Fibroblast of lung (primary cell): ENCODE measurements around the gene RREB1.

Source experiments
- EZH2 ChIP-seq: IDR thresholded peaks from 2 replicates; pipeline ENCODE4 v1.5.1; 2012; ENCODE audit warnings: low read length, control low read depth, mild to moderate bottlenecking; ENCODE audit errors: missing control alignments
- TF ChIP-seq, protein P1 (sequence below), 2 donors: IDR thresholded peaks in 1 of 2; conservative IDR thresholded peaks in 1 of 2; 1 replicate in 1 of 2; 2 replicates in 1 of 2; pipeline ENCODE4 v1.5.1; 2011 to 2012; ENCODE audit warnings: low read length in 2 of 2, control low read depth in 1 of 2, inconsistent platforms in 1 of 2, low read depth in 1 of 2, mild to moderate bottlenecking in 1 of 2

GRCh38 chr6:7062451-7063162 lies 45.2 kb upstream of the RREB1 start:
- TF ChIP-seq, protein P1, sequence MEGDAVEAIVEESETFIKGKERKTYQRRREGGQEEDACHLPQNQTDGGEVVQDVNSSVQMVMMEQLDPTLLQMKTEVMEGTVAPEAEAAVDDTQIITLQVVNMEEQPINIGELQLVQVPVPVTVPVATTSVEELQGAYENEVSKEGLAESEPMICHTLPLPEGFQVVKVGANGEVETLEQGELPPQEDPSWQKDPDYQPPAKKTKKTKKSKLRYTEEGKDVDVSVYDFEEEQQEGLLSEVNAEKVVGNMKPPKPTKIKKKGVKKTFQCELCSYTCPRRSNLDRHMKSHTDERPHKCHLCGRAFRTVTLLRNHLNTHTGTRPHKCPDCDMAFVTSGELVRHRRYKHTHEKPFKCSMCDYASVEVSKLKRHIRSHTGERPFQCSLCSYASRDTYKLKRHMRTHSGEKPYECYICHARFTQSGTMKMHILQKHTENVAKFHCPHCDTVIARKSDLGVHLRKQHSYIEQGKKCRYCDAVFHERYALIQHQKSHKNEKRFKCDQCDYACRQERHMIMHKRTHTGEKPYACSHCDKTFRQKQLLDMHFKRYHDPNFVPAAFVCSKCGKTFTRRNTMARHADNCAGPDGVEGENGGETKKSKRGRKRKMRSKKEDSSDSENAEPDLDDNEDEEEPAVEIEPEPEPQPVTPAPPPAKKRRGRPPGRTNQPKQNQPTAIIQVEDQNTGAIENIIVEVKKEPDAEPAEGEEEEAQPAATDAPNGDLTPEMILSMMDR (conservative IDR thresholded peaks at IDR 0.05 in 1 of 2, IDR thresholded peaks at IDR 0.05 in 1 of 2; ENCODE audit: low read depth in 1 of 2, low read length in 2 of 2), result no peak
- TF ChIP-seq EZH2, result no peak
